Tibial nerve (tissue), 4 donors: ENCODE results near the gene PPP1R18. TPM values are rescaled to one million over a fixed set of nuclear protein-coding genes. Genes with fewer than 3 reads are reported as not detected.

Source experiments
- small RNA-seq: library from RNA; depleted of rRNA; stranded (forward); fragments of <200 nt; gene quantifications from one replicate; pipeline ENCODE3, GENCODE V24; 2016
- total RNA-seq, 4 donors: library from RNA; depleted of rRNA; stranded (reverse); fragments of >200 nt; gene quantifications; one replicate each; pipeline ENCODE4 v1.1.0, GENCODE V29; 2016

The PPP1R18 gene
- total RNA-seq, 4 donors from 2014 or later, result 26.6 to 48.0 (median 35.5) TPM

Small RNA genes lying within 50 kb of the gene (small RNA-seq; reads per million reads assigned to genes)
- gene RF00019, result not detected

Other genes with a start within 250 kb of the PPP1R18 start
- gene HLA-E, start 197.1 kb downstream of the PPP1R18 start, total RNA-seq, result 100 to 1,000 TPM; 483 to 900 (median 631) TPM
- gene GNL1, start 130.2 kb downstream of the PPP1R18 start, total RNA-seq, result 10 to 100 TPM; 38.1 to 45.2 (median 44.3) TPM
- gene PRR3, start 129.3 kb downstream of the PPP1R18 start, total RNA-seq, result 10 to 100 TPM in 1 of 4 donors, 1 to 10 TPM in 3; 8.0 to 10.3 (median 8.8) TPM
- 10 to 100 TPM; 31.4 to 64.5 (median 36.9) TPM for gene ABCF1, start 115.2 kb downstream of the PPP1R18 start, total RNA-seq
- gene PPP1R10, start 69.4 kb downstream of the PPP1R18 start, total RNA-seq, result 10 to 100 TPM; 29.4 to 48.6 (median 39.3) TPM
- 10 to 100 TPM; 36.9 to 67.7 (median 50.3) TPM for gene MRPS18B, start 68.8 kb downstream of the PPP1R18 start, total RNA-seq
- 10 to 100 TPM in 1 of 4 donors, 1 to 10 TPM in 3; 5.5 to 18.0 (median 7.7) TPM for gene ATAT1, start 59.8 kb downstream of the PPP1R18 start, total RNA-seq
- 10 to 100 TPM; 13.5 to 21.4 (median 20.7) TPM for gene C6orf136, start 39.5 kb downstream of the PPP1R18 start, total RNA-seq
- gene DHX16, start 13.6 kb downstream of the PPP1R18 start, total RNA-seq, result 10 to 100 TPM; 22.7 to 40.2 (median 29.2) TPM
- 10 to 100 TPM in 1 of 4 donors, 1 to 10 TPM in 3; 6.0 to 13.3 (median 6.9) TPM for gene NRM, start 4.3 kb upstream of the PPP1R18 start, total RNA-seq
- 10 to 100 TPM; 21.3 to 36.0 (median 26.2) TPM for gene MDC1, start 30.6 kb upstream of the PPP1R18 start, total RNA-seq
- gene TUBB, start 33.7 kb upstream of the PPP1R18 start, total RNA-seq, result 100 to 1,000 TPM; 152 to 218 (median 207) TPM
- gene FLOT1, start 56.0 kb upstream of the PPP1R18 start, total RNA-seq, result 100 to 1,000 TPM in 1 of 4 donors, 10 to 100 TPM in 3; 83.1 to 157 (median 94.6) TPM
- 10 to 100 TPM in 1 of 4 donors, 1 to 10 TPM in 3; 4.5 to 15.3 (median 8.0) TPM for gene IER3, start 57.9 kb upstream of the PPP1R18 start, total RNA-seq
- 10 to 100 TPM; 36.7 to 60.1 (median 39.8) TPM for gene DDR1, start 197.9 kb upstream of the PPP1R18 start, total RNA-seq
- gene GTF2H4, start 221.6 kb upstream of the PPP1R18 start, total RNA-seq, result 10 to 100 TPM in 2 of 4 donors, 1 to 10 TPM in 2; 2.2 to 25.2 (median 10.1) TPM
- gene VARS2, start 227.6 kb upstream of the PPP1R18 start, total RNA-seq, result 10 to 100 TPM; 22.6 to 26.2 (median 24.7) TPM
- gene SFTA2, start 245.5 kb upstream of the PPP1R18 start, total RNA-seq, result not detected